Pancreas (tissue), 10 donors: ENCODE results near the gene DTX1. TPM values are rescaled to one million over a fixed set of nuclear protein-coding genes. Genes with fewer than 3 reads are reported as not detected.
A peak's percentile ranks its signal among the peaks of the same experiment; 100 is the strongest.

Experiments used
- ATAC-seq, 4 donors: fragments of 200-7000 bp; cut with Tn5 transposase; one replicate each; pipeline versions ENCODE4 v1.8.0 to v1.9.1; 2020; ENCODE audit warnings: mild to moderate bottlenecking in 4 of 4, moderate library complexity in 4 of 4
- DNase-seq, 6 donors: peaks; one replicate each; pipeline ENCODE4 v3.0.0-alpha.2; 2020
- FAIRE-seq: peaks from 2 replicates; lab custom pipeline; 2012; peaks lifted over from hg19 to GRCh38; lab: Jason Lieb, UNC
- H3K27ac ChIP-seq, 4 donors: fragments of 200-600 bp; sonication (generic); 1 replicate in 3 of 4; 2 replicates in 1 of 4; pipeline versions ENCODE4 v1.5.0 to v1.8.0; 2020
- H3K27me3 ChIP-seq, 4 donors: fragments of 200-600 bp; one replicate each; pipeline ENCODE4 v1.8.0; 2021
- H3K36me3 ChIP-seq, 3 donors: fragments of 200-600 bp; sonication (generic) in 1 of 3; one replicate each; pipeline versions ENCODE4 v1.5.0 to v1.8.0; 2020 to 2021
- H3K4me1 ChIP-seq, 3 donors: fragments of 200-600 bp; one replicate each; pipeline ENCODE4 v1.8.0; 2021
- H3K4me3 ChIP-seq, 4 donors: fragments of 200-600 bp; sonication (generic) in 2 of 4; one replicate each; pipeline versions ENCODE4 v1.5.0 to v1.8.0; 2020 to 2021
- H3K9me3 ChIP-seq, 4 donors: fragments of 200-600 bp; one replicate each; pipeline ENCODE4 v1.8.0; 2021
- WGBS, 2 donors: extraction: QIAGEN DNeasy Blood & Tissue Kit; methylation state at CpG; one replicate each; pipeline ENCODE4 v1.1.7; 2013; 5-methylcytosine and 5-hydroxymethylcytosine counted together
- intact Hi-C, 3 donors: fragments of 100-400 bp; cut with DNase I; formaldehyde crosslinking; loops; one replicate each; pipeline versions ENCODE4 v1.11.1 to v1.14.2; 2022
- polyA plus RNA-seq, 2 donors: library from polyadenylated mRNA; stranded (reverse); fragments of 200-250 nt; gene quantifications; one replicate each; pipeline ENCODE4 v1.2.3, GENCODE V29; 2013
- total RNA-seq, 6 donors: library from RNA; stranded (reverse); fragmentation: NEBNext Ultra II Directional in 4 of 6; extraction: Animal tissue kit (Norgen Biotek cat#: 25700) in 4 of 6; gene quantifications; one replicate each; pipeline versions ENCODE4 v1.2.1 to v1.2.4, GENCODE V29; 2021 to 2023
- TF ChIP-seq, protein P1 (sequence below), 4 donors: fragments of 200-600 bp; sonication (generic) in 3 of 4; IDR thresholded peaks; one replicate each; pipeline versions ENCODE4 v1.5.0 to v1.8.0; 2021; ENCODE audit warnings: antibody characterized with exemption in 4 of 4
- donor health status: healthy with polysubstance abuse.
- donor health status: DM: no; HTN: no; CAD: no; lungs with moderate emphysema.
- donor health status: DM: no; HTN: no; CAD: no.
- donor health status: control.
- donor health status: control.
- donor health status: Bipolar disorder and iron deficiency.
- donor health status: DM: yes; HTN: yes; CAD: no.
- donor health status: DM: no; HTN: no; CAD: no.
- donor health status: DM: no; HTN: no; CAD: no.
- donor health status: DM: yes; HTN: yes; CAD: no.

Gene DTX1
- total RNA-seq, result 1 to 10 TPM; 3.5 to 8.1 (median 5.6) TPM
- 1 to 10 TPM; 4.0 to 6.1 TPM for polyA plus RNA-seq

DNA sequence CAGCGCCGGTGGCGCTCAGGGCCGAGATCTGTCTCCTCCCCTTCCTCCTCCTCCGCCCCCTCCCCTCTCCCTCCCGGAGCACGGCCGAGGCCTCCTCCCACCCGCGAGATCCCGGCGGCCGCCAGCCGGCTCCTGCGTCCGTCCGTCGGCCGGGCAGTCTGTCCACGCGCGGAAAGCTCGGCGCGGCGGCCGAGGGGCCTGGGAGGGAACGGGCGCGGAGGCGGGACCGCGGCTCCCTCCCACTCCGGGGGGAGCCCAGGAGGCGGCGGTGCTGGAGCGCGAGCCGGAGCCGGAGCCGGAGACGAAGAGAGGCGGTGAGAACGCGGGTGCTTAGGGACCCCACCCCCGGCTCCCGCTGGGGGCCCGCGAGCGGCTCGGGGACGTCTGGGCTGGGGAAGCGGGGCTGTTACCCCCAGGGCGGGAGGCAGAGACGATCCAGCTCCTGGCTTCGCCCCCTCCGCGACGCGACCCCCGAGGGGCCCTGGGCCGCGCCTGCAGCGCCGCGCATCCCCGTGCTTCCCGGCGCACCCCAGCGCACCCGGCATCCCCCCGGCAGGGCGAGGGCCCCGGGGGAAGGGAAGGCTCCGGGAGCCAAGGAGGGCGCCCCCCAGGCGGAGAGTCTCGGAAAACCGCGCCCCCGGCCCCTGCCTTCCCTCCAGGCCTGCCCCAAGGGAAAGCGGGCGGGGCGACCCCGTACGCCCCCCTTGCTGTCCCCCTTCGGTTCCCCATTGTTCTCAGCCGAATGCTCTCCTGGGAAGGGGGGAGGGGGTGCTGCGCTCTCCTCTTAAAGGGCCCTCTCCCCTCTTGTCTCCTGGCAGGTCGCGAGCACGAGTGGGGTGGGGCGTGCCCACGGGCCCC, at the start of gene DTX1:
DTX1 (plus strand) TSS at position 100 of the 858 bp plus-strand sequence. CDS start 1,463 bp downstream, outside the sequence.
- Histone ChIP-seq H3K27ac (peak within 1 kb of the TSS in 1 of 4 donors; percentile 28), H3K4me3 (peak within 1 kb of the TSS; percentile 34 to 65 (median 52)), H3K9me3 (no peaks in the 10 kb centered on the region), H3K36me3 (no peaks in the 10 kb centered on the region), H3K27me3 (no peaks in the 10 kb centered on the region), H3K4me1 (no peaks in the 10 kb centered on the region)
- 2% methylated on average over 60 to 94 of the region's 94 CpGs for WGBS, 2 donors
- TF ChIP-seq, protein P1, sequence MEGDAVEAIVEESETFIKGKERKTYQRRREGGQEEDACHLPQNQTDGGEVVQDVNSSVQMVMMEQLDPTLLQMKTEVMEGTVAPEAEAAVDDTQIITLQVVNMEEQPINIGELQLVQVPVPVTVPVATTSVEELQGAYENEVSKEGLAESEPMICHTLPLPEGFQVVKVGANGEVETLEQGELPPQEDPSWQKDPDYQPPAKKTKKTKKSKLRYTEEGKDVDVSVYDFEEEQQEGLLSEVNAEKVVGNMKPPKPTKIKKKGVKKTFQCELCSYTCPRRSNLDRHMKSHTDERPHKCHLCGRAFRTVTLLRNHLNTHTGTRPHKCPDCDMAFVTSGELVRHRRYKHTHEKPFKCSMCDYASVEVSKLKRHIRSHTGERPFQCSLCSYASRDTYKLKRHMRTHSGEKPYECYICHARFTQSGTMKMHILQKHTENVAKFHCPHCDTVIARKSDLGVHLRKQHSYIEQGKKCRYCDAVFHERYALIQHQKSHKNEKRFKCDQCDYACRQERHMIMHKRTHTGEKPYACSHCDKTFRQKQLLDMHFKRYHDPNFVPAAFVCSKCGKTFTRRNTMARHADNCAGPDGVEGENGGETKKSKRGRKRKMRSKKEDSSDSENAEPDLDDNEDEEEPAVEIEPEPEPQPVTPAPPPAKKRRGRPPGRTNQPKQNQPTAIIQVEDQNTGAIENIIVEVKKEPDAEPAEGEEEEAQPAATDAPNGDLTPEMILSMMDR (IDR thresholded peaks at IDR 0.05), result no peak
- DNase-seq (peak in 5 of 6 donors; percentile 38 to 72 (median 54)), FAIRE-seq (no peak), ATAC-seq (peak; percentile 71 to 81 (median 79))
- intact Hi-C loops, result loop anchor here in 1 of 3 donors (10.0 kb wide), 1 partner anchor 98 kb away; no protein-coding TSS in a partner anchor

DNA sequence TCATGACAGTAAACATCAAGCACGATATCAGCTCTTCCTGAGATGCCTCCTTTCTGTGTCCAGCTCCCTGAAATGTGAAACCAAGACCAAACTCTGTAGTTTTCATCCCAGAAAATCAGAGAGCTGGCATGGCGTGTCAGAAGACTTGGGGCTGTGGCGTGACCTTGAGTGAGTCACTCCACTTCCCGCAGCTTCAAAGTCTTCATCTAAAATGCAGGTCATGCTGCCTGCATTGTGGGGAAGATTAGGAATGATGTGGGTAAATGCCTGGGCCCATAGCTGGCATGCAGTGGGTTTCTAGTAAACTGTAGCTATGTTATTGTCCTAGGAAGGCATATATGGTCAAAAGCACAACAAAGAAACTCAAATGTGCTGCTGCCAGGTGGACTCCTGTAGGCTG, 49.4 kb upstream of the DTX1 start:
- H3K27ac ChIP-seq, result no peak overlapping the region
- no peaks in the 10 kb centered on the region for H3K4me1 ChIP-seq
- no peaks in the 10 kb centered on the region for H3K27me3 ChIP-seq
- H3K36me3 ChIP-seq, result no peaks in the 10 kb centered on the region
- ATAC-seq (no peak), FAIRE-seq (no peak), DNase-seq (no peak)
- 56 to 64% methylated on average over 4 of the region's 4 CpGs for WGBS, 2 donors
- H3K4me3 ChIP-seq, result no peak overlapping the region
- TF ChIP-seq, protein P1 (IDR thresholded peaks at IDR 0.05), result no peak
- intact Hi-C loops, result no loop called here
- H3K9me3 ChIP-seq, result no peaks in the 10 kb centered on the region

DNA sequence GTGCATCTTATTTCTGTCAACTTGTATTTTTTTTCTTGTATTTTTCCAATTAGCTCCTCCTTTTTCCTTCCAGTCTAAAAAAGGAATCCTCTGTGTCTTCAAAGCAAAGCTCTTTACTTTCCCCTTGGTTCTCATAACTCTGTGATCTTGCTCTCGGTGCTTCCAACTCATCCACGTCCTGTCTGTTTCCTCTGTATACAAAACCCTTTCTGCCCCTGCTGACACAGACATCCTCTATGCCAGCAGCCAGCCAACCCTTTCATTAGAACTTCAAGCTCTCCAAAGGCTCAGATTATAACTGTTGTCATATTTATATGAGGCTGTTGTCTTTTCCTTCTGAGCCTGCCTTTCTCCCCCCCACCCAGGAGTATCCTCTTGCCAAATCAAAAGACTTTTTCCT, 45.8 kb upstream of the DTX1 start:
- no peak for DNase-seq
- H3K36me3 ChIP-seq, result no peaks in the 10 kb centered on the region
- no peaks in the 10 kb centered on the region for H3K4me1 ChIP-seq
- H3K4me3 ChIP-seq, result no peak overlapping the region
- no peaks in the 10 kb centered on the region for H3K27me3 ChIP-seq
- TF ChIP-seq, protein P1 (IDR thresholded peaks at IDR 0.05), result no peak
- H3K9me3 ChIP-seq, result no peaks in the 10 kb centered on the region
- no peak overlapping the region for H3K27ac ChIP-seq
- ATAC-seq, result no peak
- no peak for FAIRE-seq
- intact Hi-C loops, result no loop called here
- WGBS, 2 donors, result 65 to 77% methylated on average over 2 of the region's 2 CpGs

DNA sequence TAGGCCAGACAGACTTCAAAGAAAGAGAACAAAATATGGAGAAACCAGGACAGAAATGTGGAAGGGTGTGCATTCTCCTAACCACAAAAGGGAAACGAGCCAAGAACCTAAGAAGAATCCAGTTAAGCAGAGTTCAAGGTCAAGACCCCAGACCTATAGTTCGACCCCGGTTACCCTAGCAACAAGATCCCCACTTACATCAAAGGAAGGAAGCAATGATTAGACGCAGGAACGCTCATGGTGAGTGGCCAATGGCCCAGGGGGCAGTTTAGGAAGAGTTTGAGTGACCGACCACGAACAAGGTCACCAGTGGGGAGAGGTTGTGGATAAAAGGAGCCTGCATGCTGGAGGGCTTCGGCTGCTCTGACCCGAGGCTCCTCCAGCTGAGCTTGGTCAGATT, 42.0 kb upstream of the DTX1 start:
- Histone ChIP-seq H3K36me3 (no peaks in the 10 kb centered on the region), H3K9me3 (no peaks in the 10 kb centered on the region), H3K27ac (no peak overlapping the region), H3K27me3 (no peaks in the 10 kb centered on the region), H3K4me3 (no peak overlapping the region), H3K4me1 (no peaks in the 10 kb centered on the region)
- TF ChIP-seq, protein P1 (IDR thresholded peaks at IDR 0.05), result no peak
- ATAC-seq, result no peak
- DNase-seq, result no peak
- intact Hi-C loops, result no loop called here
- no peak for FAIRE-seq
- WGBS, 2 donors, result 68 to 69% methylated on average over 9 of the region's 9 CpGs

DNA sequence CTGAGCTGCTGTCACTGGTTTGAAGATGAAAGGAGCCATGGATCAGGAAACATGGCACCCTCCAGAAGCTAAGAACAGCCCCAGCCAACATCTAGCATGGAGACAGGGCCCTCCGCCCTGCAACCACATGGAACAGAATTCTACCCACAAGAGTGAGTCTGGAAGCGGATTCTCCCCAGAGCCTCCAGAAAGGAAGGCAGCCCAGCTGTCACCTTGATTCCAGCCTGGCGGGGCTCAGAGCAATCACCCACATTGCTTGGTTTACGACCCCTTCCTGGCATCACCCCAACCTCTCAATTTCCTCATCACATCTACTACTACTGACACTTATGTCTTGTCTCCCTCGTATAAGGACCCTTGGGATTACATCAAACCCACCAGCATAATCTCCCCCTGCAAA, 39.7 kb upstream of the DTX1 start:
- Histone ChIP-seq H3K27me3 (no peaks in the 10 kb centered on the region), H3K27ac (no peak overlapping the region), H3K4me3 (no peak overlapping the region), H3K36me3 (no peaks in the 10 kb centered on the region), H3K4me1 (no peaks in the 10 kb centered on the region), H3K9me3 (no peaks in the 10 kb centered on the region)
- TF ChIP-seq, protein P1 (IDR thresholded peaks at IDR 0.05), result no peak
- intact Hi-C loops, result no loop called here
- no peak for FAIRE-seq
- DNase-seq, result no peak
- no peak for ATAC-seq
- WGBS, 2 donors, result 87 to 95% methylated on average over 5 of the region's 5 CpGs
